GM19193 (cell line): ENCODE data around the gene ANKZF1.

ENCODE experiments used
- POLR2A ChIP-seq: IDR thresholded peaks from 4 replicates; pipeline ENCODE4 v1.6.1; 2011; ENCODE audit not compliant: insufficient read depth, insufficient read length; ENCODE audit errors: extremely low read depth

ANKZF1 gene

DNA sequence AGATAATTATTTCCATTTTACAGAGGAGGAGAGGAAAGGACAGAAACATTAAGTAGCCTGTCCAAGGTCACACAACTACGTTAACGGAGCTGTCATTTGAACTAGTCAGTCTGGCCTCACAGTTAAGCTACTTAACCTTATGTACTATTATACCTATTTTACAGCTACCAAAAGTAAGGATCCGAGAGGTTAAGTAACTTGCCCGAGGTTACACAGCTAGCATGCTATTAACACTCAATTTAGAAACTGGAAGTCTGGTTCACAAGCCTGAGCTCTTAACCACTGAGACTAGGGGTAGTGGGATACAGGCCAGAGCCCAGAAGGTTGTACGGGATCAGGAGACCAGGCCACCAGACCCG lies 15.2 kb downstream of the ANKZF1 start:
- no peak for TF ChIP-seq POLR2A

DNA sequence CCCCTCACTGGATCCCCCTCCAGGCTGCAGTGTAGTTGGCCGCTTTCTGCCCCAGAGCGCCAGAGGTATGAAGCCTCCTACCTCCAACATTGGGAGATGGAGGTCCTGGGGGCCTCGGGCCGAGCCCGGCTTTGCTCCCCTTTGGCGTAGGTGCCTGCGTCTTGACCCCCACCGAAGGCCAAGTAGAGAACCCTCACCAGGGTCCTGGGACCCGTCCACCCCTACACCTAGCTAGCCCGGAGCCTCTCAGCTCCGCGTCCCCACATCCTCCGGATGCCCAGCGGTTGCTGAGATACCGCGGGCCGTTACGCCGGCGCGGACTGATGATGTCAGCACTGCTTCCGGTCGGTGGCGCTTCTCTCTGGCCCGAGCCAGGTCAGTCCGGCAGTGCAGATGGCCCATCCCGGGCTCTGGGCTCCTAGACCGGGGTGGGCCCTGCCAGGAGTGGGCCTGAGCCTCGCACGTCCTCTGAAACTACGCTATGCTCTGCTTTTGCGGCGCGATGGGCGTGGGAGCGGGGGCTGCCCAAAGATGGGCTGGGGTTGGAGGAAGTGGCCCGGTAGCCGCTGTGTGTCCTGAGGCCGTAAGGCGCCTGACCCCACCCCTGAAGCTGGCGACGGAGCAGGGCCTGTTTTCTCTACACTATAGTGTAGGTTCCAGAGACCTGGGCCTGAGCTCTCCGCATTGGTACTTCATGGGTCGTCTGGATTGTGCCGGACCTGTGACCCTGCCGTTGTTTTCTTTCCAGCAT lies 15.7 kb downstream of the ANKZF1 start, which contains the start of the genes GLB1L and STK16:
GLB1L (minus strand) TSS at position 297 of the 751 bp plus-strand sequence. CDS start 1,871 bp downstream, outside the sequence.
STK16 (plus strand) TSS at position 332 of the 751 bp plus-strand sequence. CDS start 521 bp downstream, outside the sequence.
- peak; percentile 87 for TF ChIP-seq POLR2A

DNA sequence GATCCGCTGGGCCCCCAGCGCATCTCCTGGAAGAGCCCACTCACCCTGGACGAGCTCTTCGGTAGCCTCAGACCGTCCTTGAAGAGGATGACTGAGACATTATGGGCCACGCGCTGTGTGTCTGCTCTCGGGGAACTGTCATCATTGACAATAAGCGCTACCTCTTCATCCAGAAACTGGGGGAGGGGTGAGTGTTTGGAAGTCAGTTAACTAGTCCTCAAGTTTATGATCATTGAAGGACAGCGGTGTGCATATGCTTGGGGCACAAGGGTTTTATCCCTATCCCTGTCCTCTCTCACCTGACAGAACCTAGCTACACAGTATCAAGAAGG lies 16.3 kb downstream of the ANKZF1 start:
- no peak for TF ChIP-seq POLR2A

DNA sequence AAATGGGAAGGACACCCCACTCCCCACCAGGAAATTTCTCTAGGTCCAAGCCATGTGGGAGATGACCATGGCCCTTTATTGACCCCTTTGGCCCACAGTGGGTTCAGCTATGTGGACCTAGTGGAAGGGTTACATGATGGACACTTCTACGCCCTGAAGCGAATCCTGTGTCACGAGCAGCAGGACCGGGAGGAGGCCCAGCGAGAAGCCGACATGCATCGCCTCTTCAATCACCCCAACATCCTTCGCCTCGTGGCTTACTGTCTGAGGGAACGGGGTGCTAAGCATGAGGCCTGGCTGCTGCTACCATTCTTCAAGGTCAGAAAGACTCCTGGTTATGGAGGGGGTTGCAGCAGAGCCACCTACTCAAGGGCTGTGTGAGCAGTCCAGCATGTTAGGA lies 17.0 kb downstream of the ANKZF1 start:
- TF ChIP-seq POLR2A, result no peak

DNA sequence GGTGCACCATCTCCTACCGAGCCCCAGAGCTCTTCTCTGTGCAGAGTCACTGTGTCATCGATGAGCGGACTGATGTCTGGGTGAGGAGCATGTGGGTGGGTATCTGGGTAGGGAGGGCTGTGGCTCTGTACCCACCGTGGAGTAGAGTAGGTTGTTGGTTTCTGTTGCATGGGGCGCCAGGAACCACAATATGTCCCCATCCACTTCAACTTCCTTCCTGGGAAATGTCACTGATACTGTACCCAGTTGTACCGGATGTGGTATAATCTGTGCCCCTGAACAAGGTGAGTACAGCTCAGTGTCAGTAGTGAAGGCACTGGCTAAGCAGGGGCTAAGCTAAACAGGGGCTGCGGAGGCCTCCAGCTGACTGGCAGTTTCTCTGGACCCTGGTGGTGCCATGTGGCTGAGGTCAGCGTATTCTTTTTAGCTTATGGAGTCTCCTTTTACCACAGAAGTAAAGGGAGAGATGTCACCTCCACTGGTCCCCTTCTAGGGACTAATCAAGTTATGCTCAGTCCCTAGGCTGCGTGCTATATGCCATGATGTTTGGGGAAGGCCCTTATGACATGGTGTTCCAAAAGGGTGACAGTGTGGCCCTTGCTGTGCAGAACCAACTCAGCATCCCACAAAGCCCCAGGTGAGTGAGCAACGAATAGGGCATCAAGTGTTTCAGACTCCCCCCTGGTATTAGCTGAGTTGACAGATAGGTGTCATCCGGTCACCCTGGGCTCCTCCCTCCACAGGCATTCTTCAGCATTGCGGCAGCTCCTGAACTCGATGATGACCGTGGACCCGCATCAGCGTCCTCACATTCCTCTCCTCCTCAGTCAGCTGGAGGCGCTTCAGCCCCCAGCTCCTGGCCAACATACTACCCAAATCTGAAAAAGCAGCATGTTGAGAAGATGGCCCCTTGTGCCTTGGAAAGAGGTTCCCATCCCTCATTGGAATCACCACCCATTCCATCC lies 18.4 kb downstream of the ANKZF1 start:
- TF ChIP-seq POLR2A, result no peak

DNA sequence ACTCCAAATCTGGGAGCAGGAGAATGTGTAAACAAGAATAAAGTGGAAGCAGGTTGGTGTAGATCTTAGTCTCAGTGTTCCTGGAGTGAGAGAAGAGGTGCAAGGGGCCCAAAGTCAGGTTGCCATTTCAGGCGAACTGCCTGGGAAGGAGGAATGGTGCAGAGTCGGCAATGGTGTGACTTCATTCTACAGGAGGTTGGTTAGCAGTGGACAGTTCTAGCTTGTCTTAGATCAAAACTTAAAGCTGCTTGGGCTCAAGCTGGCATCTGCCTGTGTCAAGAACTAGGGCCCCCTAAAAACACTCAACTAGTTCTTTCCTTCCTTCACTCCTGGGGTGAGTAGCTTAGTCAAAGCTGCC lies 19.2 kb downstream of the ANKZF1 start:
- TF ChIP-seq POLR2A, result no peak

DNA sequence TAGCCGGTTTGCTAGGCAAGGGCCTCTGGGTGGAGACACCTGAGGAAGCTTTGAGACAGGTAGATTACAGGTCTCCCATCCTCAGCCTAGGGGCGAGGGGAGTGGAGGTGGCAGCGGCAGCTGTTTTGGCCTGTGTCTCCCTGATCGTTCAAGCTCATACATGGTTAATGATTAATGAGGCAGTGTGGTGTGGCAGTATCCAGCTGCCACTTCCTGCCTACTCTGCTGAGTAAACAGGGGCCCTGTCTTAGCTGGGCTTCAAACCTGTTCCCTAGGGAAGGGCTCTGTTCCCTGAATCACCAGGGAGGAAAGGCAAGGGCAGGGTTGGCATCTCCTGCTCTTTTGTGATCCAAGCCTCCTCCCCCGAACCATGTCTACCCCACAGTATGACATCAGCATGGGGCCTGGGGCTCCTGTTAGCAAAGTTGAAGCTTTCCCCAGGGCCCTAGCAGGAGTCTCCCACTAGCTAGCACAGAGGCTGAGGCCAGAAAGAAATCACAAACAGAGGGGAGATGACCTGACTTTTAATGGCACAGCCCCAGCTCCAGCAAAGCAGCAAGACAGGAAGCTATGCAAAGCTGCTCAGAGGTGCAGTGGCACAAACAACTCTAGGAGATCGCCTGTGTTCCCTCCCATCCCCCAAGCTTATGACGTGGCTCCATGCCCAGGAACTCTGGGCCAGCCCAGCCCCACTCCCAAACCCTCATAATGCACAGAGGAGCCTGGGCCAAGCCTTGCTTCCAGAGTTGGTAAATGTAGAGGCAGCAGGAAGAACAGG lies 19.8 kb downstream of the ANKZF1 start:
- TF ChIP-seq POLR2A, result peak; percentile 37

DNA sequence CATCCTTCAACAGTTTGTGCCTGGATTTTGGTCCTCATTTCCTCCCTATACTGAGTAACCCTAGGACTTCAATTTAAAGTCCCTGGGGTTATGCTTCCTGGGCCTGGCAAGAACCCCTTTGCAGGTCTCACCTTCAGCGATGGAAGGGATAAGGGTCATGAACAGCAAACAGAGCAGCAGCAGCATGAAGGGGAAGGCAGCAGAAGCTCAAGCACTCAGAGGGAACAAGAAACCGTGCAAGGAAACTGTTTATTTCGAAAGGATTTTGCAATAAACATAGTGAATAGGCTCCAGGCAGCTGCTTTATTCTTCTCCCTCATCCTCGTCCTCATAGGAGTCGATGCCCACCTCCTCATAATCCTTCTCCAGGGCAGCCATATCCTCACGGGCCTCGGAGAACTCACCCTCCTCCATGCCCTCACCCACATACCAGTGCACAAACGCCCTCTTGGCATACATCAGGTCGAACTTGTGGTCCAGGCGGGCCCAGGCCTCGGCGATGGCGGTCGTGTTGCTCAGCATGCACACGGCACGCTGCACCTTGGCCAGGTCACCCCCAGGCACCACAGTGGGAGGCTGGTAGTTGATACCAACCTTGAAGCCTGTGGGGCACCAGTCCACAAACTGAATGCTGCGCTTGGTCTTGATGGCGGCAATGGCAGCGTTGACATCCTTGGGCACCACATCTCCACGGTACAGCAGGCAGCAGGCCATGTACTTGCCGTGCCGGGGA lies 20.6 kb downstream of the ANKZF1 start:
- TF ChIP-seq POLR2A, result no peak

DNA sequence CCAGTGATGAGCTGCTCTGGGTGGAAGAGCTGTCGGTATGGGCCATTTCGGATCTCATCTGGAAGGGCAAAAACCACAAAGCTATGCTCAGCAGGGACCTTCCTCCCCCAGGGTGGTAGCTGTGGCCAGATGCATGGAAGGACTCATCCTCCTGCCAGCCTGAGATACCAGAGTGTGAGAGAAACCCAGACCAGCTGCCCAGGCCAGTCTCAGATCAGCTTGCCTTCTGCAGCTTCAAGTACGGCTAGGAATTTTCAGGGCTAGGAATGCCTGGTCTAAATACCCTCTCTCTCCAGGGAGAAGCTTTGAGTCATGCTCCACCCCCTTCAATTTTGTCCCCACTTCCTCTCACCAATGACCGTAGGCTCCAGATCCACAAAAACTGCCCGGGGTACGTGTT lies 22.1 kb downstream of the ANKZF1 start:
- TF ChIP-seq POLR2A, result no peak

DNA sequence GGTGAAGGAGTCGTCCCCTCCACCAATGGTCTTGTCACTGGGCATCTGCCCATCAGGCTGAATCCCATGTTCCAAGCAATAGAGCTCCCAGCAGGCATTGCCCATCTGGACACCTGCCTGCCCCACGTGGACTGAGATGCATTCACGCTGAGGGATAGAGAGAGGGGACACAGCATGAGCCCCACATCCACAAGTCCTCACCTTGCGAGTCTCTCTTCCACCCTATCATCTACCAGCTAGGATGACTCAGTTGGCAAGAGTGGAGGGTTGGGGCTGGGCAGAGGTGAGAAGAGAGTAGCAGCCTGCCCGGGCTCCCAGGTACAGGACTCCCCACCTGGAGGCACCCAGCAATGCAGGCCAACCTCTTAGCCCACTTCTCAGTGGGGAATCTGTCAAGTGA lies 22.5 kb downstream of the ANKZF1 start:
- no peak for TF ChIP-seq POLR2A

DNA sequence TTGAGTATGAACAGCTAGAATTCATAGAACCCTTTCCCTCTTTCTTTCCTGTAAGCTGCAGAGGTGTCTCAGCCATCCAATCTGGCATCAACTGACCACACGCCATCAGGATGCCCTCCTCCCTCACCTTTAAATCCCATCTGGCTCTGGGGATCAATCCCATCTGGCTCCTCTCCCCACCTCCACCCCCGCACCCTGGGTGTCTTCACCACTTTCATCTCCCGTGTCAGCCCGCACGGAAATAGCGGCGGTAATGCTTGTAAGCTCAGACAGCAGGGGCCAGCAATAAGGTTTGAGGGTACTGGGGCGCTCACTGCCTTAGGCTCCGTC lies 22.9 kb downstream of the ANKZF1 start:
- TF ChIP-seq POLR2A, result no peak

DNA sequence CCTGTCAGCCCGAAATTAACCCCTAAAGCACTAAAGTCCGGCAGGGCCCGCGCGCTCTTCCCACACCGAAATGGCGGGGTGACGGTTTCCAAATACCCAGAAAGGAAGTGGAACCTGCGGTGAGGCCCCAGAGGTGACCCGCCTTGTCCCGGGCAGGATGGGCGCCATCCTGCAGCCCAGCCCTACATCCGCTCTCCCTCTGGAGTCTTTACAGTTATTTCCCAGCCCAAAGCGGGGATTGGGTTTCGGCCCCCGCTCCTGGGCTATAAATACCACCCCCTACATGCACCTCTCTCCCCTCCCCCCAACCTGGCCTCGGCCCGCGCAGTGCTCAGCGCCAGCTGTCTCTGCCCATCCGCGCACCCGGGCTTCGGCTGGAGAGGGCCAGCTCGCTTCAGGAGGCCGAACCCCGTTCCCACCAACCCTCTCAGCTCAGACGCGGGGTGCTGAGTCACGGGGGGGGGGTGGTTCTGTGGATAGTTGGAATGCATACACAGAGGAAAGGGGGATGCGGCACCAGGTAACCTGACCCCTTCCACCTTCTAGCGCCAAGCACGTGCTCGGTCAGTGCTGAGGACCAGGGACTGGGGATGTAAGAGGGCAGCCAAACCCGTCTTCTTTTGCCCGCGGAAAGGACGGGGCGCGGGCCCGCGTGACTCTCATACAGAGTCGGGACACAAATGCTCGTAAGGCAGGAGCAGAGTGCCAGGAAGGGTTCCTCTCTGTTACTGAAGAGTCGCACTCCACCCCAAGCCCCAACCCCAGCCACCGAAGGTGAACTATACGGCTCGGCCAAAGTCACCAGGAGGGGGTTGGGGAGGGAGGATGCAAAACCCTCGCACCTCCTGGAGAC lies 23.5 kb downstream of the ANKZF1 start, which contains the start of gene TUBA4B:
TUBA4B (plus strand) TSS at position 344 of the 853 bp plus-strand sequence; CDS start at position 509, 165 bp downstream.
- TF ChIP-seq POLR2A, result peak; percentile 48

DNA sequence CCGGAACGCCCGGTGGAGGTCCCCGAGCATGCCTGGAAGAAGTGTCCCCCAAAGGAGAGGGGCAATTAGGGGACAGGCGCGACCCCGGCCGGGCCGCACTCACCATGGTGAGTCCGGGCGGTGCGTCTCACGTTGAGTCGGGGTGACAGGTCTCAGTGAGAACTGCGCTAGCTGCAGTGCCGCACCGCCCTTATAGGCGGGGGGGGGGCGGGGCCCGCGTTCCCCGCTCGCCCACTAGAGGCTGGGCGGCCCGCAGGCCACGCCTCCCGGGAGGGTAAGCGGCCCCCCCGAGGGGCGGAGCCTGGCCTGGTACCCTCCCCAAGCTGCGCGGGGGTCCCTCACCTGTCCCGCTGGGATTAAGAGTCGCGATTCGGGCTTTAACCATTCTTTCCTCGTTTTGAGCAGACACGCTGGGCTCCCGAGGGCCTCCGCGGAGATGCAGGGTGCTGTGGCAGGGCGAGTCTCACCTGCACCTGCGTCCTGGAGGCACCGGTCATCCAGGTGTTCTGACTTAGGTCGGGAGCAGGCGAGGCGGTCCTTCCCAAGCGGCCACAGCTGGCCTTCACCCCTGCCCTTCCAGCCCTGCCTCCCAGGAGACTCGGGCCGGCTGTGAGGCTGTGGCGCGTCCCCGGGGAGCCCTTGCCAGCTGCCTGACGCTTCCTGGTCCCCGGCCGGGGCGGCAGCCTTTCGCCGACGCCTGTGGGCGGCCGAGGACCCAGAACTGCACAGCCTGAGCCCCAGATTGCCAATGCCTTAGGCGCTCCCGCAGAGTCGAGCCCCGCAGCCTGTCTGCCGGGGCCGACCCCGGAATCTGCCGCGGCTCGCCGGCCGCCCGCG lies 24.4 kb downstream of the ANKZF1 start, which contains the start of gene TUBA4A:
TUBA4A (minus strand) TSS at position 166 of the 837 bp plus-strand sequence; CDS start at position 106, 60 bp downstream.
- TF ChIP-seq POLR2A, result peak; percentile 100

DNA sequence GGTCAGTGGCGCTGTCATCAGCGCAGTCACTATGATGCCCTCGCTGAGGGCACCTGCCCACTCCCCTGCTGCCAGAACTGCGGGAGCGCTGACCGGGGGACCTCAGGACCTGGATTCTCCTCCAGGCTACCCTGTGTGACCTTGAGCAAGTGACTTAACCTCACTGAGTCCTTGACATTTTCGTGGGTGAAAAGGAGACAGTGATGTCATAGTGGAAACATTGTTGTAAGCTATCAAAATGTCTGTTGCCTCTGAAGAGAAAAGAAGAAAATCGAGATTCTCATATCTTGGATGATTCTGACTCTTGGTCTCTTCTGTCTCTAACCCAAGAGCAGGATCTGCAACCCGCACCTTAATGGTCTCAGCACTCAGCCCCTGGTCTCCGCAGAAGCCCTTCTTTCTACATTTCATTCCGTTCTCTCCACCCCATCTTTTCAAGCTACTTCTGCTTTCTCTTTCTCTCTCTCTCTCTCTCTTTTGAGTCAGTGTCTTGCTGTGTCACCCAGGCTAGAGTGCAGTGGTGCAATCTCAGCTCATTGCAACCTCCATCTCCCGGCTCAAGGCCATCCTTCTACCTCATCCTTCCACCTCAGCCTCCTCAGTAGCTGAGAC lies 25.1 kb downstream of the ANKZF1 start:
- TF ChIP-seq POLR2A, result no peak
